MM.1S (cell line): ENCODE measurements around the gene KLF1.

Experiments used
- EZH2 ChIP-seq: fragments of 300-600 bp; sonication (generic); optimal IDR thresholded peaks from 2 replicates; pipeline ENCODE3; 2017; ENCODE audit warnings: low read depth, mild to moderate bottlenecking, antibody characterized with exemption, low read length, mixed read lengths
- EZH2phosphoT487 ChIP-seq: fragments of 300-600 bp; sonication (generic); IDR thresholded peaks from 2 replicates; pipeline ENCODE4 v1.6.1; 2018; ENCODE audit warnings: antibody characterized with exemption, low read length
- TF ChIP-seq, protein P1 (sequence below): fragments of 300-600 bp; sonication (generic); IDR thresholded peaks from 2 replicates; pipeline ENCODE4 v1.5.1; 2016; ENCODE audit warnings: antibody characterized with exemption, low read length, mixed read lengths

DNA sequence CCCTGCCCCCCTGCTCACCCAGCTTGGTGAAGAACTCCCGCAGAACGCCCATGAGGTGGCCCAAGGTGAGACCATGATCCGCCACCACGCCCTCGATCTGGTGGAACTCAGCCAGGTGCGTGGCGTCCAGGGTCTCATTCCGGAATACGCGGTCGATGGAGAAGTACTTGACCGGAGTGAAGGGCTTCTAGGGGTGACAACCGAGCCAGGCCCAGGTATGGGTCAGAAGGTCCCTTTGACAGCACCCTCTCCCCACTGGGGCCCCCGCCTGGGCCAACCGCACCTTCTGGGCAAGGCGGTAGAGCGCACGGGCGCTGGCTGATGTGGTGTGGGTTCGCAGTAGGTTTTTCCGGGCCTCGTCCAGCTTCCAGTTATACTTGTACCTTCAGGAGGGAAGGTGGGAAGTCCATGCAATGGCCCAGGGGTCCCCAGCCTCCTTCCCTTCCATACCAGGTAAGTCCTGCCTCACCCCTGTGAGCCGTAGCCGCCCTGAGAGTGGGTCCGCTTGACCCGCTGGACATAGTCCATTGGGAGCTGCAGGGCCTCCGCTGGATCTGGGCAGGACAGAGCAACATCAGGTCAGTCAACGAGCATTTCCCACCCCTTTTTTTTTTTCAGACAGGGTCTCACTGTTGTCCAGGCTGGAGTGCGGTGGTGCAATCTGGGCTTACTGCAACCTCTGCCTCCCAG lies 37.8 kb upstream of the KLF1 start:
- no peak for TF ChIP-seq EZH2phosphoT487
- TF ChIP-seq, protein P1, sequence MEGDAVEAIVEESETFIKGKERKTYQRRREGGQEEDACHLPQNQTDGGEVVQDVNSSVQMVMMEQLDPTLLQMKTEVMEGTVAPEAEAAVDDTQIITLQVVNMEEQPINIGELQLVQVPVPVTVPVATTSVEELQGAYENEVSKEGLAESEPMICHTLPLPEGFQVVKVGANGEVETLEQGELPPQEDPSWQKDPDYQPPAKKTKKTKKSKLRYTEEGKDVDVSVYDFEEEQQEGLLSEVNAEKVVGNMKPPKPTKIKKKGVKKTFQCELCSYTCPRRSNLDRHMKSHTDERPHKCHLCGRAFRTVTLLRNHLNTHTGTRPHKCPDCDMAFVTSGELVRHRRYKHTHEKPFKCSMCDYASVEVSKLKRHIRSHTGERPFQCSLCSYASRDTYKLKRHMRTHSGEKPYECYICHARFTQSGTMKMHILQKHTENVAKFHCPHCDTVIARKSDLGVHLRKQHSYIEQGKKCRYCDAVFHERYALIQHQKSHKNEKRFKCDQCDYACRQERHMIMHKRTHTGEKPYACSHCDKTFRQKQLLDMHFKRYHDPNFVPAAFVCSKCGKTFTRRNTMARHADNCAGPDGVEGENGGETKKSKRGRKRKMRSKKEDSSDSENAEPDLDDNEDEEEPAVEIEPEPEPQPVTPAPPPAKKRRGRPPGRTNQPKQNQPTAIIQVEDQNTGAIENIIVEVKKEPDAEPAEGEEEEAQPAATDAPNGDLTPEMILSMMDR = no peak
- no peak for TF ChIP-seq EZH2
